GM21423 (cell line): ENCODE results near the gene IL3RA.
"Not testable (repeated sequence)": the region's sequence is repeated elsewhere in the genome, so short reads cannot be mapped to it uniquely, and the experiment has no call there.

ENCODE experiments used
- ATAC-seq: cut with Tn5 transposase; IDR thresholded peaks from one replicate; pipeline ENCODE4 v1.9.1; 2021; ENCODE audit warnings: mild to moderate bottlenecking, moderate library complexity; ENCODE audit not compliant: unreplicated experiment

Gene IL3RA

DNA sequence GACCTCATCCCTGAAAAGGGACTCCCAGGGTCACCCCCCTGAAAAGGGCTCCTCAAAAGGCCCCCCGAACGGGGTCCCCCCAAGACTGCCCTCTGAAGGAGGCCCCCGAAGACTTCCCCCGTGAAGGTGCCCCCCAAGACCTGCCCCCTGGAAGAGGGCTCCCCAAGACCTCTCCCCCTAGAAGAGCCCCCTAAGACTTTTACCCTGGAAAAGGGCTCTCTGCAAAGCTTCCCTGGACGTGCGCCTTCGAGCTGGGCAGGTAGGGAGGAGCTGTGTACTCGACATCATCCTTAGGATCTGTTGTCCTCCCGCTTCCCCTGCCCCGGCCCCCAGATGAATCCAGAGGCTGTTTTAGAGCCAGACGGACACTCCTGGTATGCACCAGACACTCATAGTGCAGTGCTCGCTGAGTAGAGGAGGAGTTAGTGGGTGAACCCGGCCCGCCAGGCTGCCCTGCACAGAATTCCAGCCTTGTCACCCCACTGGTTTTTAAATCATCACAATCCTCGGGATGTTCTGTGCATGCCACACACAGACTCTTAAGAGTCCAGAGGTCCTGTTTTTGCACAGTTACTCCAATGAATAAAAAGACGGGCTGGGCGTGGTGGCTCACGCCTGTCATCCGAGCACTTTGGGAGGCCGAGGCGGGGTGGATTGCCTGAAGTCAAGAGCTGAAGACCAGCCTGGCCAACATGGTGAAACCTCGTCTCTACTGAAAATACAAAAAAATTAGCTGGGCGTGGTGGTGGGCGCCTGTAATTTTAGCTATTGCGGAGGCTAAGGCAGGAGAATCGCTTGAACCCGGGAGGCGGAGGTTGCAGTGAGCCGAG lies 61.1 kb downstream of the IL3RA start:
- no peak for ATAC-seq

DNA sequence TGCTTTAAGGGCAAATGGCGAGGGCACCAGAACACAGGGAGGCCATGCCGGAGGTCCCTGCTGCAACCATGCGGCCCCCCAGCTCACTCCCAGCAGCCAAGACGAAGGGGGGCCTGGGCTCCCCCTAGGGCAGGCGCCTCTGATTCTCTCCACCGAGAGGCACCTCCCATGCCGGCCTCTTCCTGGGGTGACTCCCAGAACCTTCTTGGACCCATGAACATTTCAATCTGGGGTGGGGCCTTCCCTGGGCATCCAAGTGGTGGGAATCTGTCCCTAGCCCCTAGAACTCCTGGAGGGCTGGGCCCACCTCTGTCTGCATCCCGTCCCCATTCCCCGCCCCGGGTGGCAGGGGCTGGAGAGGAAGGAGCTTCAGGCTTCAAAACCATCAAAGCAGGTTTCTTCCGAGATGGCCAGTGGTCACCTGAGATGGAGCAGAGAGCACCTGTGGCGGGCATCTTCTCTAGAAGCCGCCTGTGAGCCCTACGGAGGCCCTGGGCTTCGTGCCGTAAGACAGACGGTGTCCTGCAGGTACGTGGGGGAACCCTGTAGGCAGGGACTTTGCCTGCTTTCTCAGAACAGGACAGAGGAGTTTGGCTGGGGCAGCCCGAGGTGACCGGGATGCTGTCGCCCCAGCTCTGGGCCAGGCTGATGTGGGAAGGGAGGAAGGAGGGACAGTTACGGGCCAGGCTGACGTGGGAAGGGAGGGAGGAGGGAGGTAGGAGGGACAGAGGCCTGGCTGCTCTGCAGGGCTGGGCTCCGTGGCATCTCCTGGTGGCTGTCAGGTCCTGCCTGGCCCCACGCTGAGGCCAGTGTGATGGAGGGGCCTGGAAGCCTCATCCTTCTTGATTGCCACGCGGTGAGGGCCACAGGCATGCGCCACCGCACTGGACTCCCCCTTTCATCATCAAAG lies 62.1 kb downstream of the IL3RA start:
- no peak for ATAC-seq

DNA sequence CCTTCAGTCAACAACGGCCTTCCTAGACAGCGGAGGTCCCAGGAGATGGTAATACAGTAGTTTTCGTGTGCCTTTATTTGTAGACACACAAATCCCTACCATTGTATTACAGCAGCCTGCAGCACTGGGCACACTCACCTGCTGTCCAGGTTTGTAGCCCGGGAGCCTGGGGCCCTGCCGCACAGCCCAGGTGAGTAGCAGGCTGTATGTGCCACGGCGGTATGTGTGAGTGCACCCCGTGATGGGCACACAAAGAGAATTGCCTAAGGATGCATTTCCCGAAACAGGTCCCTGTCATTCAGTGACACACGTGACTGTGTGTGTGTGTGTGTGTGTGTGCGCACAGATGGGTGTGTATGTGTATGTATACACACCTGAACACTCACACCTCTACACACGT lies 63.5 kb downstream of the IL3RA start:
- no peak for ATAC-seq

DNA sequence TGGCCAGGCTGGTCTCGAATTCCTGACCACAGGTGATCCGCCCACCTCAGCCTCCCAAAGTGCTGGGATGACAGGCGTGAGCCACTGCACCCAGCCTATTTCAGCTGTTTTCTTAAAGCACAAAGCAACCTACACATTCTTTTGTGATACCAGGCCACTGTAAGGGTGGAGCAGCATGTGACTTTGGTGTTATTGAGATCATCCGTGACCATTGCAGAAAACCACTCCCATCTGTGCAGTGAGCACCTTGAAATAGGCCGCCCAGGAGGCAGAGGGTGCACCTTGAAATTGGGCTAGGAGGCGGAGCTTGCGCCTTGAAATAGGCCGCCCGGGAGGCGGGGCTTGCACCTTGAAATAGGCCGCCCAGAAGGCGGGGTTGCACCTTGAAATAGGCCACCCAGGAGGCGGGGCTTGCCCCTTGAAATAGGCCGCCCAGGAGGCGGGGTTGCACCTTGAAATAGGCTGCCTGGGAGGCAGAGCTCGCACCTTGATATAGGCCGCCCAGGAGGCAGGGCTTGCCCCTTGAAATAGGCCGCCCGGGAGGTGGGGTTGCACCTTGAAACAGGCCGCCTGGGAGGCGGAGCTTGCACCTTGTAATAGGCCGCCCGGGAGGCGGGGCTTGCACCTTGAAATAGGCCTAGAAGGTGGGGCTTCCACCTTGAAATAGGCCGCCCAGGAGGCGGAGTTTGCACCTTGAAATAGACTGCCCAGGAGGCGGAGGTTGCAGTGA lies 64.3 kb downstream of the IL3RA start:
- no peak for ATAC-seq

DNA sequence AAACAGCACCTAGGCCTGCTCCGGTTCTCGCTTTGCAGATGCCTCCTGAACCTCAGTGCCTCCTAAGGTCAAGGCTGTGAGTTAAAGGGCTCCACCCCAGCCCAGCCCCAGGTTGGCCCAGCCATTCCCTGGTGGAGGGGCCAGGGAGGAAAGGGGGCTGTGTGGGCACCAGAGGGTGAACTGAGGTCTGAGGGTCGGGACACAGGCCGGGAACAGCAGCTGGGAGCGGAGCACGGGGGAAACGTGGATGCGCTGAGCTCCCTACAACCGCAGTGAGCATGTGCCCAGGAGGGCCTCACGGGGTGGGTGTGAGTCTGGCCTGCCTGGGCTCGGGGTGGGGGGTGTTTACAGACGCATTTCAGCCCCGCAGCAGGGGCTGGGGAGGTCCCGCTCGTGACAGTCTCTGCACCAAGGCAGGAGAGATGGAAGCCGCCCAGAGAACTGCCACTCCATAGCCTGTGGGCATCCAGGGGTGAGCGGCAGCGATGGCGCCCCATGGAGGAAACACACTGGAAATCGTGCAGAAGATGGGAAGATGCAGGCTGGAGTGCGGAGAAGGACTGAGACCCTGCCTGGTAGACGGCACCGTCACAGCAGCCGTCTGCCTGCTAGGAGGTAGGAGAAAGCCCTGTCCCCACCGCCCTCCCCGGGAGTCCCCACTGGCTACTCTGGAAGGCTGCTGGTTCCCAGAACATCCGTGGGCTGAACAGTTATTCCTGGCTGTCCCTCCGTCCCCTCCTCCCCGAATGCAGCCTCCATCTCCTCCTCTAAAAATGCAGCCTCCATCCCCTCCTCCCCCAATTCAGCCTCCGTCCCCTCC lies 65.2 kb downstream of the IL3RA start:
- ATAC-seq, result no peak

DNA sequence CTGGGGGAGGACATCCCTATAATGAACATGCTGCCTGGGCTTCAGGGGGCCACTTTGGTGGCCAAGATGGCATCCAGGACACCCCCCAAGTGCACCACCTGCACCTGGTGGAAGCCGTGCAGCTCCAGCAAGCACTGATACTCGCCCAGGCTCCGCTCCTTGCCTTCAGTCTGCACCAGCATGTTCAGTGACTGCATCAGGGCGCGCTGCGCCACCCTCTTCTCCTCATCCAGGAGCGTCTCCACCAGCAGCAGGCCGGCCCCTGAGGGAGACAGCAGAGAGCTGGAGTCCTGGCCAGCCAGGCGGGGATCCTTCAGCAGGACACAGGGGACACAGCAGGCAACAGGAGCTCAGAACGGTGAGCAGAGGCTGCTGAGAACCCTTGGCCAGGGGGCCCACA lies 66.6 kb downstream of the IL3RA start:
- no peak for ATAC-seq

DNA sequence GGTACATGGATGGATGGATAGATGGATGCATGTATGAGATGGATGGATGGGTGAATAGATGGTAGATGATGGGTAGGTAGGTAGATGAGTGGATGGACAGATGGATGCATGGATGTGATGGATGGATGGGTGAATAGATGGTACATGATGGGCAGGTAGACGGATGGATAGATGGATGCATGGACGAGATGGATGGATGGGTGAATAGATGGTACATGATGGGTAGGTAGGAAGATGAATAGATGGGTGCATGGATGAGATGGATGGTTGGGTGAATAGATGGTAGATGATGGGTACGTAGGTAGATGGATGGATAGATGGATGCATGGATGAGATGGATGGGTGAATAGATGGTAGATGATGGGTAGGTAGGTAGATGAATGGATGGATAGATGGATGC lies 67.3 kb downstream of the IL3RA start:
- not testable (repeated sequence) for ATAC-seq

DNA sequence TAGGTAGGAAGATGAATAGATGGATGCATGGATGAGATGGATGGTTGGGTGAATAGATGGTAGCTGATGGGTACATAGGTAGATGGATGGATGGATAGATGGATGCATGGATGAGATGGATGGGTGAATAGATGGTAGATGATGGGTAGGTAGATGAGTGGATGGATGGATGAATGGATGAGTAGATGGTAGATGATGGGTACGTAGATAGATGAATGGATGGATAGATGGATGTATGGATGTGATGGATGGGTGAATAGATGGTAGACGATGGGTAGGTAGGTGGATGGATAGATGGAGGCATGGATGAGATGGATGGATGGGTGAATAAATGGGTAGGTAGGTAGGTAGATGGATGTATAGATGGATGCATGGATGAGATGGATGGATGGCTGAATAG lies 69.2 kb downstream of the IL3RA start:
- not testable (repeated sequence) for ATAC-seq

DNA sequence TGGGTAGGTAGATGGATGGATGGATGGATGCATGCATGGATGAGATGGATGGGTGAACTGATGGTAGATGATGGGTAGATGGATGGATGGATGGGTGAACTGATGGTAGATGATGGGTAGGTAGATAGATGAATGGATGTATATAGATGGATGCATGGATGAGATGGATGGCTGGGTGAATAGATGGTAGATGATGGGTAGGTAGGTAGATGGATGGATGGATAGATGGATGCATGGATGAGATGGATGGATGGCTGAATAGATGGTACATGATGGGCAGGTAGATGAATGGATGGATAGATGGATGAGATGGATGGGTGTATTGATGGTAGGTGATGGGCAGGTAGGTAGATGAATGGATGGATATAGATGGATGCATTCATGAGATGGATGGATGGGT lies 70.5 kb downstream of the IL3RA start:
- ATAC-seq, result no peak

DNA sequence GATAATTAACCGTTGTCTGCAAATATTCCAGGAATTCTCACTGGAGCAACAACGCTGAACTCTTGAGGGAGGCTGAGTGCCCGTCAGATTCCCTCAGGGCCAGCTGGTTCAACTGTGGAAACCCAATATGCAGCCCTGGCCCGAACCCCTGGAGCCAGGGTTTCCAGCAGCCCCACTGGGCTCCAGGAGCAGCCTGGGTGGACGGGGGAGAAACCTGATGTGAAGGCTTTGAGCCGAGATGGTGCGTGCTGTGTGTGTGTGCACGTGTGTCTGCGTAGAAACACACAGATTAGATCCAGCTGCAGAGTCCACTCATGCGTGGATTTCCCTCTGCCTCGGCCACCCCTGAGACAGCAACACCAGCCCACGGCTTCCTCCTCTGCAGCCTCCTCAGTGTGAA lies 74.7 kb downstream of the IL3RA start:
- ATAC-seq, result no peak

DNA sequence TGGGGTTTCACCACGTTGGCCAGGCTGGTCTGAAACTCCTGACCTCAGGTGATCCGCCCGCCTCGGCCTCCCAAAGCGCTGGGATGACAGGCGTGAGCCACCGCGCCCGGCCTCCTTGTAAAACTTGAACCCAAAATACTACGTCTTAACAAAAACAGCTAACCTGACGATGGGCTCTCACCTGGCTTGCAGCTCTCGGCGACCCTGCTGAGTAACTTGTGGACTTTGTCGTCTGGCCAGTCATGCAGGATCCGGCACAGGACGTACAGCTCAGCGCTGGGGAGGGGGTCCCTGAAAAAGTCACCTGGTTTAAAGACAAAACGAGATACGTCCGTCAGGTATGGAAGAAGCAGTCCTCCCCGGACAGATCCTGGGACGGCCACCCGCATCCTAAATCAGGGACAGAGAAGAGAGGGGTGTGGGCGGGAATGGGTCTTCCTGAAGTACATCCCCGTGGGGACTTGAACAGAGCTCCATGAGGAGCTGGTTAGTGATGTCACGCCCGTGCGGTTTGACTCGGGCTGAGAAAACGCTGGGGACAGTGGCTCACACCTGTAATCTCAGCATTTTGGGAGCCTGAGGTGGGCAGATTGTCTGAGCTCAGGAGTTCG lies 76.1 kb downstream of the IL3RA start:
- ATAC-seq, result no peak

DNA sequence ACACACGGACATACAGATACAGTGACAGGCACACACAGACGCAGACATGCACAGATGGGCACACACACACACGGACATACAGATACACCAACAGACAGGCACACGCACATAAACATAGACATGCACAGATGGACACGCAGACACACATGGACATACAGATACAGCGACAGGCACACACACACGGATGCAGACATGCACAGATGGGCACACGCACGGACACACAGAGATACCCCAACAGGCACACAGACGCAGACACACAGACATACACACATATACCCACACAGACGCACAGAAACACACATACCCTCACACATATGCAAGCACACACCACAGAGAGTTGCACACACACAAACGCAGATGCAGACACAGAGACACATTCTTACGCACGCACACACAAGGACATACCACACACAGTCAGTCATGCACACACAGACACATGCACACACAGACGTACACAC lies 79.8 kb downstream of the IL3RA start:
- no peak for ATAC-seq

DNA sequence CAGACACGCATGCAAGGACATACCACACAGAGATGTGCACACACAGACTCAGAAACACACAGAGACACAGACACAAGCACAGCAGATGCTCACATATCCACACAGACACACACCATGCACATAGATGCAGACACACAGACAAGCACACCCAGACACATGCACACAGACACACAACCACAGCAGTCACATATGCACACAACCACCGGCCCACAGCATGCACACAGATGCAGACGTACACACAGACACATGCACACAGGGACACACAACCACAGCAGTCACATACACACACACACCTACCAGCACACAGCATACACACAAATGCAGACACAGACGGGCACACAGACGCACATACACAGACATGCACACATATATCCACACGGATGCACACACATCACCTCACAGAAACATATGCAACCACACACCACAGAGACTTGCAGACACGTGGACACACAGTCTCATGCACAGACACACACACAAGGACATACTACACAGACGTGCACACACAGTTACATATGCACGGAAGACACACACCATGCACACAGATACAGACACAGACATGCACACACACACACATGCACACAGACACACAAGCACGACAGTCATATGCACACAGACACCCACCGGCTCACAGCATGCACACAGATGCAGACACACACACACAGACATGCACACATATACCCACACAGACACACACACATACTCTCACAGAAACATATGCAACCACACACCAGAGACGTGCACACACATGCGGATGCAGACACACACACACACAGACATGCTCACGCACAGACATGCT lies 80.6 kb downstream of the IL3RA start:
- no peak for ATAC-seq

DNA sequence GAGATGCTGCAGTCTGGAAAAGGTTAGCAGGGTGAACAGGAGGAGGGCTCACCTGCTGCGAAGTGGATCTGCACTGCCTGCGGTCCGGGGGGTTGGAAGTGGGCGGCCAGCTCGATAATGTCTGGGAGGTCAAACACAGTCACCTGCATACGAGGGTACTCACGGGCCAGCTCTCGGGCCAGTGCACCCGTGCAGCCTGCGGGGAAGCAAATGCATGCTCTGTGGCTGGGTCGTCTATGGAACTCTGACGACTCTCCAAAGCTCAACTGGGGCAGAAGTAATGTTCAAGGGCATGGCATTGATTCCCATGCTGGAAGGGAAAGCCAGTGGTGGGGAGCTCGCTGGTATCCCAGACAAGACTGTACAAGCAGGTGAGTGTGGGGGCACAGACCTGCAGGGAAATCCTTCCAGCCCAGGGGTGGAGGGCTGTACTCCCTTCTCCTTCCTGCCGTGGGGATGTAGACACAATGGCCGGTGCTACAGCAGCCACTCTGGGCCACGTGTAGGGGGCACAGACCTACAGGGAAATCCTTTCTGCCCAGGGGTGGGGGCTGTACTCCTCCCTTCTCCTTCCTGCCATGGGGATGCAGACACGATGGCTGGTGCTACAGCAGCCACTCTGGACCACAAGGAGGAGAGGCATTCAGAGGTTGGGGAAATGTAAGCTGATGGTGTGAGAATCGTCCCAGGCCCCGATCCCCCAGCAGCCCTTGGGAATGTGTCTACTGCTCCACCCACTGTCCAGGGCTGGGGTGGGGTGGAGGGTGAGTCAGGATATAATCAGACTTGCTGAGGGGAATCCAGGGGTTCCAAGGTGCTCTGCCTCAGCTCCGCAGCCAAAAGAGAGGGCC lies 81.6 kb downstream of the IL3RA start:
- no peak for ATAC-seq

DNA sequence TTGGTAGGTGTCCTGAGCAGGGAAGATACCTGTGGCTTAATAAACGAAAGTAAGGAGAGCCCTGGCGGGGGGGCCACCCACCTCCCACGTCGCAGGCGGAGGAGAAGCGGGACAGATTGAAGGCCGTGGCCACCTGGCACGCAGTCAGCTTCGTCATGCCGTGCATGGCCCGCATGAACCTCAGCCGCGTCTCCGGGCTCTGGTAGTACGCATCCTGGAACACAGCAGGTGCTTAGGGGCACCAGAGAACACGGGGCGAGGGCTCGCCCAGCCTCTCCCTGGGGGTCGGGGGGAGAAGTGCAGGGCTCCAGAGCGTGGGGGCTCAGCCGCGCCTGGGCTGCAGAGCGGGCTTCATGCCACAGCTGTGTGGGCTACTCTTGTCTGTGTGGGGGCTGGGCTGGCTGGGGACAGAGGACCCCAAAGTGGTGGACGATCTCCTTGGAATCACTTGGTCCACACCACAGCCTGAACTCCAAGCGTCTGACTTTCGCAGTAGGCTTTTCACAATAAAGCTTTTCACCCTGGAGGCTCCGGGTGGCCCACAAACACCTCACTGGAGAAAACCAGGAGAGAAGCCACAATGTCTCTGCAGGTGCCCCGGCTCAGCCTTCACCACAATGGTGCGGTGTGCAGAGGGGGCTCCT lies 82.4 kb downstream of the IL3RA start:
- ATAC-seq, result no peak

DNA sequence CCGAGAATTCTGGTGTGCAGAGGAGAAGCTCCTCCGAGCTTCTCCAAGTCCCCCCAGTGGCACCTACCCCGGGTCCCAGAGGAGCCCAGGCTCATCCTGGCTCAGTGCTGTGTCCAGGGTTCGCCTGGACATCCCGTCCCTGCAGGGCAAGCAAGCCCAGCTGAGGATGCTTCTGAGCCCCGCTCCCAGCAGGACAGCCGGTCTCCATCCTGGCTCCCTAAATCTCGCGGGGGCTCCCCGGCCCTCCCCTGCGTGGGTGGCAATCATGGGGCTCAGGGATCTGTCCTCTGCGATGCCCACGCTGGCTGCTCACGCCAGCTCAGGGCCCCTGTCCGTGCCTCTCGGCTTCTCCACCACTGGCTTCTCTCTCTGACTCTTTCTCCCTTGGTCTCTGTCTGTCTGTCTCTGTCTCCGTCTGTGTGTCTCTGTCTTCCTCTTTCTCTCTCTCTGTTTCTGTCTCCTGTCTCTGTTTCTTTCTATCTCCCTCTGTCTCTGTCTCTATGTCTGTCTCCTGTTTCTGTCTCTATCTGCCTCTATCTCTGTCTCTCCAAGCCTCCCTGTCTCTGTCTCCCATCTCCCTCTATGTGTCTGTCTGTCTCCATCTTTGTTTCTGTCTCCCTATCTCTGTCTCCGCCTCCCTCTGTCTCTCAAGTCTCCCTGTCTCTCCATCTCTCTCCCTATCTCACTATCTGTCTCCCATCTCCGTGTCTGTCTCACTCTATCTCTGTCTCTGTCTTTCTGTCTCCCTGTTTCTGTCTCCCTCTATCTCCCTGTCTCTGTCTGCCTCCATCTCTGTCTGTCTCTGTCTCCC lies 83.2 kb downstream of the IL3RA start:
- ATAC-seq, result no peak

DNA sequence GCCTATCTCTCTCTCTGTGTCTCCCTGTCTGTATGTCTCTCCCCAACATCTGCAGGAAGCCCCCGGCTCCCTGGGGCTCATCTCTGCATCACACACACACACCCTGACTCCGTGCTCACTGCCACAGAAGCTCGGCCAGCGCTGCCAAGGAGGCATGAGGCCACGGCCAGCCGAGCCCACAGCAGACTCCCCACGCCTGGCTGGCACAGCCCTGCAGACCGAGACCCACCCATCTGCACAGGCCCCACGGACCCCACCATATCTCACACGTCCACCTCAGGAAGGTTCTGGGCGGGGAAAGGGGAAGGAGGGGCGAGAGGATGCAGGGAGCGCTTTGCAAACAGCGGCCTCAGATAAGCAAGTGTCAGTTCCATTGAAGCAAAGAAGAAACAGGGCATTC lies 83.8 kb downstream of the IL3RA start:
- no peak for ATAC-seq
